Fibroblast of skin of left quadriceps (primary cell): ENCODE results near the gene TMEM131.

Experiments used
- DNase-seq, 2 experiments: peaks; one replicate each; pipeline ENCODE4 v3.0.0-alpha.2; 2013; ENCODE audit warnings: low read depth in 2 of 2

Gene TMEM131

GRCh38 chr2:97812931-97813330, 182.8 kb downstream of the TMEM131 start:
- no peak for DNase-seq

GRCh38 chr2:97808816-97809215, 186.9 kb downstream of the TMEM131 start:
- no peak for DNase-seq

GRCh38 chr2:97806738-97807618, 188.8 kb downstream of the TMEM131 start:
- peak; percentile 32 to 34 for DNase-seq

- DNase-seq: no peak
Measured at GRCh38 chr2:97805776-97806175, 190.0 kb downstream of the TMEM131 start.

- DNase-seq: no peak
Measured at GRCh38 chr2:97801028-97801427, 194.7 kb downstream of the TMEM131 start.

GRCh38 chr2:97798416-97798815, 197.3 kb downstream of the TMEM131 start:
- DNase-seq: no peak

- no peak for DNase-seq
Measured at GRCh38 chr2:97797355-97797754, 198.4 kb downstream of the TMEM131 start.

GRCh38 chr2:97796465-97797126, 199.2 kb downstream of the TMEM131 start:
- no peak for DNase-seq

GRCh38 chr2:97792416-97792815, 203.3 kb downstream of the TMEM131 start:
- no peak for DNase-seq

GRCh38 chr2:97788986-97789644, 206.6 kb downstream of the TMEM131 start:
- no peak for DNase-seq

- DNase-seq: no peak
Measured at GRCh38 chr2:97785818-97786217, 209.9 kb downstream of the TMEM131 start.

- no peak for DNase-seq
Measured at GRCh38 chr2:97784953-97785352, 210.8 kb downstream of the TMEM131 start.

GRCh38 chr2:97781981-97782380, 213.8 kb downstream of the TMEM131 start:
- no peak for DNase-seq

- DNase-seq: no peak
Measured at GRCh38 chr2:97779141-97779540, 216.6 kb downstream of the TMEM131 start.

GRCh38 chr2:97775074-97775473, 220.7 kb downstream of the TMEM131 start:
- no peak for DNase-seq

- no peak for DNase-seq
Measured at GRCh38 chr2:97774425-97774824, 221.3 kb downstream of the TMEM131 start.

GRCh38 chr2:97770445-97770844, 225.3 kb downstream of the TMEM131 start:
- no peak for DNase-seq

GRCh38 chr2:97769711-97770110, 226.0 kb downstream of the TMEM131 start:
- DNase-seq: no peak

- DNase-seq: no peak
Measured at GRCh38 chr2:97769308-97769707, 226.4 kb downstream of the TMEM131 start.

- DNase-seq: no peak
Measured at GRCh38 chr2:97766567-97766966, 229.2 kb downstream of the TMEM131 start.

- no peak for DNase-seq
Measured at GRCh38 chr2:97765933-97766332, 229.8 kb downstream of the TMEM131 start.

GRCh38 chr2:97764559-97765263, 231.0 kb downstream of the TMEM131 start:
- no peak for DNase-seq
